ENCODE results near the gene AAGAB. TPM values are rescaled to one million over a fixed set of nuclear protein-coding genes. Genes with fewer than 3 reads are reported as not detected.

Gene AAGAB
- total RNA-seq, 1 donor from 2014 or later, result 50.9 TPM

- TF ChIP-seq CTCF (conservative IDR thresholded peaks at IDR 0.05), result no peak
- Mint-ChIP-seq H3K27me3 (no peaks in the 10 kb centered on the region), H3K36me3 (peaks cover 45% of the 10 kb centered on the region), H3K4me3 (no peak overlapping the region), H3K9me3 (no peaks in the 10 kb centered on the region), H3K27ac (no peak overlapping the region), H3K4me1 (ENCODE audit: unreplicated experiment) (peaks cover 17% of the 10 kb centered on the region)
- DNase-seq (ENCODE audit: extremely low spot score, unreplicated experiment), result no peak
These were observed 68.7 kb downstream of the AAGAB start for GRCh38 chr15:67185621-67186225.

GRCh38 chr15:67185051-67185450, 69.4 kb downstream of the AAGAB start:
- Mint-ChIP-seq H3K27ac (no peak overlapping the region), H3K4me1 (ENCODE audit: unreplicated experiment) (peaks cover 17% of the 10 kb centered on the region), H3K27me3 (no peaks in the 10 kb centered on the region), H3K9me3 (no peaks in the 10 kb centered on the region), H3K4me3 (no peak overlapping the region), H3K36me3 (peaks cover 46% of the 10 kb centered on the region)
- TF ChIP-seq CTCF (conservative IDR thresholded peaks at IDR 0.05), result no peak
- no peak for DNase-seq (ENCODE audit: extremely low spot score, unreplicated experiment)

GRCh38 chr15:67184208-67184925, 70.1 kb downstream of the AAGAB start:
- Mint-ChIP-seq H3K4me3 (no peak overlapping the region), H3K27ac (no peak overlapping the region), H3K9me3 (no peaks in the 10 kb centered on the region), H3K4me1 (ENCODE audit: unreplicated experiment) (peaks cover 14% of the 10 kb centered on the region), H3K27me3 (no peaks in the 10 kb centered on the region), H3K36me3 (peaks cover 47% of the 10 kb centered on the region)
- TF ChIP-seq CTCF (conservative IDR thresholded peaks at IDR 0.05), result no peak
- no peak for DNase-seq (ENCODE audit: extremely low spot score, unreplicated experiment)

GRCh38 chr15:67183443-67184169, 70.9 kb downstream of the AAGAB start:
- peaks cover 16% of the 10 kb centered on the region for H3K4me1 Mint-ChIP-seq (ENCODE audit: unreplicated experiment)
- no peaks in the 10 kb centered on the region for H3K27me3 Mint-ChIP-seq
- TF ChIP-seq CTCF (conservative IDR thresholded peaks at IDR 0.05), result no peak
- H3K9me3 Mint-ChIP-seq, result no peaks in the 10 kb centered on the region
- no peak overlapping the region for H3K27ac Mint-ChIP-seq
- no peak for DNase-seq (ENCODE audit: extremely low spot score, unreplicated experiment)
- peaks cover 44% of the 10 kb centered on the region for H3K36me3 Mint-ChIP-seq
- H3K4me3 Mint-ChIP-seq, result no peak overlapping the region

GRCh38 chr15:67181221-67181639, 73.2 kb downstream of the AAGAB start:
- H3K27ac Mint-ChIP-seq, result no peak overlapping the region
- no peaks in the 10 kb centered on the region for H3K9me3 Mint-ChIP-seq
- peaks cover 27% of the 10 kb centered on the region for H3K4me1 Mint-ChIP-seq (ENCODE audit: unreplicated experiment)
- DNase-seq (ENCODE audit: extremely low spot score, unreplicated experiment), result no peak
- peaks cover 31% of the 10 kb centered on the region for H3K36me3 Mint-ChIP-seq
- TF ChIP-seq CTCF (conservative IDR thresholded peaks at IDR 0.05), result no peak
- H3K27me3 Mint-ChIP-seq, result no peaks in the 10 kb centered on the region
- no peak overlapping the region for H3K4me3 Mint-ChIP-seq

Measured in type B pancreatic cell (in vitro differentiated cells).